OCI-LY1 (cell line): ENCODE results near the gene ENTPD8.

Experiments used
- H2AFZ ChIP-seq: fragments of 200-600 bp; sonication (generic), shearing (Covaris generic); 2 replicates; pipeline ENCODE4 v1.6.0; 2014; ENCODE audit warnings: antibody characterized with exemption, mild to moderate bottlenecking, low read length
- H3F3A ChIP-seq: fragments of 200-600 bp; sonication (generic), shearing (Covaris generic); 2 replicates; pipeline ENCODE4 v1.6.0; 2014; ENCODE audit warnings: mild to moderate bottlenecking, antibody characterized with exemption, low read length, moderate library complexity; ENCODE audit not compliant: insufficient read depth
- H3K27ac ChIP-seq: fragments of 200-600 bp; sonication (generic); 2 replicates; pipeline ENCODE4 v1.5.1; 2014; ENCODE audit warnings: low read length, mixed run types, mild to moderate bottlenecking, low read depth; ENCODE audit not compliant: poor library complexity, severe bottlenecking
- H3K27me3 ChIP-seq: fragments of 200-600 bp; sonication (generic); 2 replicates; pipeline ENCODE4 v1.6.0; 2014; ENCODE audit warnings: antibody characterized with exemption, mild to moderate bottlenecking, low read length, moderate library complexity; ENCODE audit not compliant: insufficient read depth
- H3K36me3 ChIP-seq: fragments of 200-600 bp; sonication (generic); 2 replicates; pipeline ENCODE4 v1.6.1; 2014; ENCODE audit warnings: mild to moderate bottlenecking, antibody characterized with exemption, low read length, moderate library complexity, mixed read lengths; ENCODE audit not compliant: insufficient read depth
- H3K4me1 ChIP-seq: fragments of 200-600 bp; sonication (generic); 2 replicates; pipeline ENCODE4 v1.5.1; 2014; ENCODE audit warnings: mild to moderate bottlenecking, low read length, moderate library complexity; ENCODE audit not compliant: insufficient read depth, severe bottlenecking
- H3K4me2 ChIP-seq: fragments of 200-600 bp; sonication (generic), shearing (Covaris generic); 2 replicates; pipeline ENCODE4 v1.6.1; 2014; ENCODE audit warnings: low read length
- H3K4me3 ChIP-seq: fragments of 200-600 bp; sonication (generic); 2 replicates; pipeline ENCODE4 v1.5.1; 2014; ENCODE audit warnings: low read length, low read depth, mild to moderate bottlenecking, mixed read lengths; ENCODE audit not compliant: poor library complexity, severe bottlenecking
- H3K79me2 ChIP-seq: fragments of 200-600 bp; shearing (Covaris generic); 2 replicates; pipeline ENCODE4 v1.6.1; 2016; ENCODE audit warnings: mixed run types, low read length, mixed read lengths; ENCODE audit not compliant: insufficient read depth
- H3K9ac ChIP-seq: fragments of 200-600 bp; sonication (generic), shearing (Covaris generic); 2 replicates; pipeline ENCODE4 v1.6.1; 2014; ENCODE audit warnings: mild to moderate bottlenecking, low read length, mixed read lengths
- H3K9me2 ChIP-seq: fragments of 200-600 bp; sonication (generic), shearing (Covaris generic); 2 replicates; pipeline ENCODE4 v1.6.1; 2014; ENCODE audit warnings: low read depth, mild to moderate bottlenecking, low read length, mixed read lengths
- H3K9me3 ChIP-seq: fragments of 200-600 bp; shearing (Covaris generic); 2 replicates; pipeline ENCODE4 v1.6.1; 2014; ENCODE audit warnings: low read length, mixed read lengths
- H4K20me1 ChIP-seq: fragments of 200-600 bp; sonication (generic), shearing (Covaris generic); 2 replicates; pipeline ENCODE4 v1.6.0; 2016; ENCODE audit warnings: mild to moderate bottlenecking, low read length; ENCODE audit not compliant: insufficient read depth
- CTCF ChIP-seq: fragments of 200-600 bp; sonication (generic), shearing (Covaris generic); IDR thresholded peaks from 2 replicates; pipeline ENCODE4 v1.5.1; 2017; ENCODE audit warnings: mild to moderate bottlenecking, antibody characterized with exemption, low read length, moderate library complexity, mixed read lengths
- EZH2 ChIP-seq: fragments of 200-600 bp; sonication (generic), shearing (Covaris generic); IDR thresholded peaks from 2 replicates; pipeline ENCODE4 v1.8.0; 2017; ENCODE audit warnings: borderline replicate concordance, mixed run types, mild to moderate bottlenecking, antibody characterized with exemption, low read length, moderate library complexity, mixed read lengths

Gene ENTPD8

GRCh38 chr9:137398561-137399468 is 42.3 kb downstream of the ENTPD8 start:
- Histone ChIP-seq H3K9ac (no peak overlapping the region), H3K4me2 (no peak overlapping the region), H3F3A (no peaks in the 10 kb centered on the region)

DNA sequence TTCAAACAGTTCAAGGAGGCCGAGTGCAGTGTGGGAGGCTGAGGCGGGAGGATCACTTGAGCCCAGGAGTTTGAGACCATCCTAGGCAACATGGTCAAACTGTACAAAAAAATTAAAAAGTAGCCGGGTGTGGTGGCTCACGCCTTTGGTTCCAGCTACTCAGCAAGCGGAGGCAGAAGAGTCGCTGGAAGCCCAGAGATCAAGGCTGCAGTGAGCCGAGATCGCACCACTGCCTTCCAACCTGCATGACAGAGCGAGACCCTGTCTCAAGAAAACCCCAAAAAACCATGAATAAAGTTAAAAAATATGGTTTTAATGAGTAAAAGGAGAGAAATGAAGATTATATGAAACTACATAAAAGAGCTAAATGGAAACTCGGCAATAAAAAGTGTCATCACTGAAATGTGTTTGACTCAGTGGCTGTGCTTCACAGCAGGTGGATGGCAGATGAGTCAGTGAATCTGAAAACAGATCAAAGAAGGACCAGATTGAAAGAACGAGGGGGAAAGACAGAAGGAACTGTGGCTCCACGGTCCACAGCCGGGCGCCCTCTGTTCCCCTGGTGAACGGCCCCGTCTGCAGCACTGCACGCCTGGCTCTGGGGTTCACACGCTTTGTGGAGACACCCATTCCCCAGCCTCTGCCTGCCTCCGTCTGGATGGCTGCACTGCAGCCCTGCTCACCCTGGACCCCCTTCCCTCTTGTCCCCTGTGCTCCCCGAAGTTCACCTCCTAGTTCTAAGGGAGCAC is 43.3 kb downstream of the ENTPD8 start:
- Histone ChIP-seq H3K27ac (no peak overlapping the region), H4K20me1 (no peaks in the 10 kb centered on the region), H3K4me1 (no peaks in the 10 kb centered on the region), H3K9me3 (no peaks in the 10 kb centered on the region), H3K4me3 (no peak overlapping the region), H3K4me2 (no peak overlapping the region), H3K79me2 (no peaks in the 10 kb centered on the region), H3K9me2 (no peaks in the 10 kb centered on the region), H2AFZ (no peak overlapping the region), H3K27me3 (no peaks in the 10 kb centered on the region; the same call in 1 of the 2 replicates), H3K9ac (no peak overlapping the region), H3F3A (no peaks in the 10 kb centered on the region), H3K36me3 (no peaks in the 10 kb centered on the region)
- no peak for TF ChIP-seq CTCF
- TF ChIP-seq EZH2 = no peak

More at GRCh38 chr9:137398561-137399468, 42.3 kb downstream of the ENTPD8 start:
- H3K27ac ChIP-seq = no peak overlapping the region
- no peak for TF ChIP-seq CTCF
- TF ChIP-seq EZH2 = no peak
- no peaks in the 10 kb centered on the region for H3K9me2 ChIP-seq
- no peaks in the 10 kb centered on the region for H3K4me1 ChIP-seq
- no peaks in the 10 kb centered on the region for H3K36me3 ChIP-seq
- no peak overlapping the region for H2AFZ ChIP-seq
- no peaks in the 10 kb centered on the region; the same call in 1 of the 2 replicates for H3K27me3 ChIP-seq
- no peaks in the 10 kb centered on the region for H3K9me3 ChIP-seq
- H3K79me2 ChIP-seq = no peaks in the 10 kb centered on the region
- no peak overlapping the region for H3K4me3 ChIP-seq
- H4K20me1 ChIP-seq = no peaks in the 10 kb centered on the region

GRCh38 chr9:137396634-137397367 is 44.4 kb downstream of the ENTPD8 start:
- Histone ChIP-seq H3K4me2 (no peak overlapping the region), H3K4me3 (no peak overlapping the region), H3K27ac (no peak overlapping the region), H2AFZ (no peak overlapping the region), H3F3A (no peaks in the 10 kb centered on the region), H3K9me3 (no peaks in the 10 kb centered on the region), H4K20me1 (no peaks in the 10 kb centered on the region), H3K4me1 (no peaks in the 10 kb centered on the region), H3K27me3 (no peaks in the 10 kb centered on the region), H3K9me2 (no peaks in the 10 kb centered on the region), H3K9ac (no peak overlapping the region), H3K36me3 (no peaks in the 10 kb centered on the region), H3K79me2 (no peaks in the 10 kb centered on the region)
- TF ChIP-seq EZH2 (no peak), CTCF (no peak)
